A673 (cell line): Measurements from ENCODE around the gene OTOG. TPM values are rescaled to one million over a fixed set of nuclear protein-coding genes. Genes with fewer than 3 reads are reported as not detected.

Source experiments
- BruUV-seq: library from RNA; stranded (reverse); fragments of 400-500 nt; replicated peaks from 2 replicates; lab custom pipeline; 2021; lab: Mats Ljungman, UMichigan
- CTCF ChIA-PET: fragments of 300-600 bp; sonication (Branson Sonifier 250); formaldehyde crosslinking; loops from one replicate; lab custom pipeline; 2022; ENCODE audit warnings: antibody characterized with exemption; lab: Charles Lee
- POLR2A ChIA-PET: fragments of 300-600 bp; sonication (Branson Sonifier 250); formaldehyde crosslinking; loops from one replicate; lab custom pipeline; 2022; ENCODE audit warnings: antibody characterized with exemption; ENCODE audit not compliant: low non-redundant PET; lab: Charles Lee
- DNase-seq: peaks from one replicate; pipeline ENCODE4 v3.0.0-alpha.2; 2015; ENCODE audit warnings: low spot score
- H3K27ac ChIP-seq: fragments of 200-600 bp; sonication (generic); 2 replicates; pipeline ENCODE4 v1.5.1; 2016; ENCODE audit warnings: mixed run types, low read depth, mild to moderate bottlenecking, mixed read lengths, antibody characterized with exemption, low read length; ENCODE audit not compliant: poor library complexity, severe bottlenecking
- H3K27me3 ChIP-seq: fragments of 200-600 bp; sonication (generic); replicated peaks from 2 replicates; pipeline ENCODE4 v1.6.1; 2017; ENCODE audit warnings: mixed run types, low read depth, mild to moderate bottlenecking, mixed read lengths, antibody characterized with exemption, low read length; ENCODE audit not compliant: insufficient read depth, poor library complexity
- H3K36me3 ChIP-seq: fragments of 200-600 bp; sonication (generic); 2 replicates; pipeline ENCODE4 v1.6.1; 2016; ENCODE audit warnings: mixed run types, mild to moderate bottlenecking, mixed read lengths, antibody characterized with exemption, low read length; ENCODE audit not compliant: insufficient read depth, poor library complexity, severe bottlenecking
- H3K4me1 ChIP-seq: fragments of 200-600 bp; sonication (generic); 2 replicates; pipeline ENCODE4 v1.6.1; 2017; ENCODE audit warnings: mixed run types, mild to moderate bottlenecking, mixed read lengths, antibody characterized with exemption, low read length; ENCODE audit not compliant: insufficient read depth, poor library complexity, severe bottlenecking
- H3K4me3 ChIP-seq: fragments of 200-600 bp; sonication (generic); 2 replicates; pipeline ENCODE4 v1.5.1; 2016; ENCODE audit warnings: low read depth, mixed run types, mild to moderate bottlenecking, mixed read lengths, low read length; ENCODE audit not compliant: poor library complexity, severe bottlenecking
- H3K9me3 ChIP-seq: fragments of 200-600 bp; sonication (generic); 2 replicates; pipeline ENCODE4 v1.6.1; 2016; ENCODE audit warnings: mixed run types, low read depth, mild to moderate bottlenecking, mixed read lengths, antibody characterized with exemption, low read length; ENCODE audit not compliant: poor library complexity, severe bottlenecking
- EZH2 ChIP-seq: fragments of 200-600 bp; sonication (generic); IDR thresholded peaks from 2 replicates; pipeline ENCODE4 v1.6.1; 2017; ENCODE audit warnings: borderline replicate concordance, low read depth, mild to moderate bottlenecking, mixed read lengths, antibody characterized with exemption, low read length; ENCODE audit not compliant: poor library complexity, severe bottlenecking
- intact Hi-C: fragments of 100-400 bp; cut with micrococcal nuclease; formaldehyde crosslinking; loops from one replicate; pipeline ENCODE4 v1.10.0; 2022; ENCODE audit not compliant: unreplicated experiment
- total RNA-seq: library from RNA; stranded (reverse); gene quantifications from 2 replicates; pipeline ENCODE4 v1.2.3, GENCODE V29; 2021
- TF ChIP-seq, protein P1 (sequence below): fragments of 300-800, 200-600 bp; sonication (generic); conservative IDR thresholded peaks from 2 replicates; pipeline ENCODE4 v1.5.1; 2017; ENCODE audit warnings: low read depth, mild to moderate bottlenecking, antibody characterized with exemption, low read length, moderate library complexity, mixed read lengths

Gene OTOG
- total RNA-seq, 1 experiment from 2014 or later = not detected

DNA sequence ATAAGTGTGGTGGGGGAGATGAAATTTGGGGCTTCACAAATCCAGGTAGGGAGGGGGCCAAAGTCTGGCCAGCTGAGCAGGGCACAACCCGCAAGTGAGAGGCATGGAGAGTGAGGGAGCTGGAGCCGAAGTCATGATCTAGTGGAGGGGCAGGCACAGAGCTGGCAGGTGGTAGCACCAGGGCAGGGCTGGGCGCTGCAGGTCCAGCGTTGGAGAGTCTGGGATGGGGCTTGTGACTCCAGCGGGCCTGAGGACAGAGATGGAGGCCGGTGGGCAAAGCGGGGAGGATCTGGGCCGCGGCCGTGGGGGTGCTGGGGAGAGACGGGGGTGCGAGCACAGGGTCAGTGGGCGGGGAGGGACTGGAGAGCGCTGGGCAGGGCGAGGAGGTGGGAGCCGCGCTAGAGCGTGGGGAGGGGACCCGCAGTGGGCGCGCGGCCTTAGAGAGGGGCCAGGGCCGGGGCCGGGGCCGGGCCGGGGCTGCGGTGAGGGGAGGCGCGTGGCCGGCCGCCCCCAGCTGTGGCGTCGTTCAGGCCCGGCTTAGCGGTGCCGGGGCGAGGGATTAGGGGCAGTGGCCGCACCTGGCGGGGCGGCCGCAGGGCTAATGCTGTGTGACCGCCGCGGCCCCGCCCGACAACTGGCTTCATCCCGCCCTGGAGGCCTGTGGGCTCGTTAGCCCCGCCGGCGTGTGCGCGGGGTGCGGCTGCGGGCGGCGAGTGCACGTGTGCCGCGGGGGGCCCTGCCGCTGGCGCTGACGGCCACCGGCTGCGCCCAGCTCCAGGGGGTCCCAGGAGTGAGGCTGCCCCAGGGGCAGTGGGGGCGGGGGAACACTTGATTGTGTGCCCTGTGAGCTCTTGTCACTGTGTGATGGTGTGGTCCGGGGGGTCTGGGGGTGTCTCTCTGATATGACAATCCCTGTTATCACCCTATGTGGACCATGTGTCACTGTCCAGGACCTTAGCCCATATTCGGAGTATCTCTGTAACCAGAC, 148.7 kb downstream of the OTOG start:
- Histone ChIP-seq H3K36me3 (no peaks in the 10 kb centered on the region), H3K27ac (no peak overlapping the region), H3K9me3 (no peaks in the 10 kb centered on the region), H3K4me1 (peaks cover 8% of the 10 kb centered on the region), H3K4me3 (no peak overlapping the region), H3K27me3 (peaks cover 68% of the 10 kb centered on the region)
- no peak for DNase-seq
- BruUV-seq = no TSS peak
- ChIA-PET CTCF (no interaction called here), POLR2A (no interaction called here)
- TF ChIP-seq, protein P1, sequence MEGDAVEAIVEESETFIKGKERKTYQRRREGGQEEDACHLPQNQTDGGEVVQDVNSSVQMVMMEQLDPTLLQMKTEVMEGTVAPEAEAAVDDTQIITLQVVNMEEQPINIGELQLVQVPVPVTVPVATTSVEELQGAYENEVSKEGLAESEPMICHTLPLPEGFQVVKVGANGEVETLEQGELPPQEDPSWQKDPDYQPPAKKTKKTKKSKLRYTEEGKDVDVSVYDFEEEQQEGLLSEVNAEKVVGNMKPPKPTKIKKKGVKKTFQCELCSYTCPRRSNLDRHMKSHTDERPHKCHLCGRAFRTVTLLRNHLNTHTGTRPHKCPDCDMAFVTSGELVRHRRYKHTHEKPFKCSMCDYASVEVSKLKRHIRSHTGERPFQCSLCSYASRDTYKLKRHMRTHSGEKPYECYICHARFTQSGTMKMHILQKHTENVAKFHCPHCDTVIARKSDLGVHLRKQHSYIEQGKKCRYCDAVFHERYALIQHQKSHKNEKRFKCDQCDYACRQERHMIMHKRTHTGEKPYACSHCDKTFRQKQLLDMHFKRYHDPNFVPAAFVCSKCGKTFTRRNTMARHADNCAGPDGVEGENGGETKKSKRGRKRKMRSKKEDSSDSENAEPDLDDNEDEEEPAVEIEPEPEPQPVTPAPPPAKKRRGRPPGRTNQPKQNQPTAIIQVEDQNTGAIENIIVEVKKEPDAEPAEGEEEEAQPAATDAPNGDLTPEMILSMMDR = no peak
- TF ChIP-seq EZH2 = peak; percentile 54
- intact Hi-C loops = no loop called here

- peaks cover 8% of the 10 kb centered on the region for H3K4me1 ChIP-seq
- no TSS peak for BruUV-seq
- H3K27me3 ChIP-seq = peaks cover 58% of the 10 kb centered on the region
- no peak for DNase-seq
- TF ChIP-seq, protein P1 = no peak
- TF ChIP-seq EZH2 = no peak
- no peaks in the 10 kb centered on the region for H3K36me3 ChIP-seq
- POLR2A ChIA-PET = no interaction called here
- intact Hi-C loops = no loop called here
- H3K9me3 ChIP-seq = no peaks in the 10 kb centered on the region
- no peak overlapping the region for H3K4me3 ChIP-seq
- no peak overlapping the region for H3K27ac ChIP-seq
- CTCF ChIA-PET = no interaction called here
Measured at GRCh38 chr11:17696741-17697140, 149.7 kb downstream of the OTOG start.

Other genes with a start within 250 kb of the OTOG start
- gene NCR3LG1, start 195.5 kb upstream of the OTOG start, total RNA-seq = 5.0 and 5.8 TPM in 2 replicates
- 0.34 and 0.59 TPM in 2 replicates for gene KCNJ11, start 158.6 kb upstream of the OTOG start, total RNA-seq
- not detected in 2 replicates for gene ABCC8, start 70.4 kb upstream of the OTOG start, total RNA-seq
- not detected in 2 replicates for gene USH1C, start 2.8 kb upstream of the OTOG start, total RNA-seq
- gene MYOD1, start 172.3 kb downstream of the OTOG start, total RNA-seq = not detected in 2 replicates
- gene KCNC1, start 187.5 kb downstream of the OTOG start, total RNA-seq = 0.09 and 0.13 TPM in 2 replicates